ENCODE measurements around the gene EPHA4. TPM values are rescaled to one million over a fixed set of nuclear protein-coding genes. Genes with fewer than 3 reads are reported as not detected.
"Not testable (repeated sequence)": the region's sequence is repeated elsewhere in the genome, so short reads cannot be mapped to it uniquely, and the experiment has no call there.

The EPHA4 gene
- total RNA-seq, 1 experiment from 2014 or later = 3.4 TPM

GRCh38 chr2:221513232-221513631, 58.9 kb downstream of the EPHA4 start:
- TF ChIP-seq REST (IDR thresholded peaks at IDR 0.05; ENCODE audit: insufficient read depth in 1 of 2, low read depth in 2 of 2, low read length in 1 of 2) (no peak), POLR2AphosphoS5 (IDR thresholded peaks at IDR 0.05; ENCODE audit: low read depth, low read length) (no peak), TCF7L2 (IDR thresholded peaks at IDR 0.05; ENCODE audit: low read depth, low read length) (no peak), CTCF (IDR thresholded peaks at IDR 0.05) (no peak), SIN3A (IDR thresholded peaks at IDR 0.05; ENCODE audit: borderline replicate concordance, insufficient read depth, low read depth, low read length) (no peak)
- CTCF ChIA-PET = no interaction called here
- no peak overlapping the region for H3K4me3 ChIP-seq (ENCODE audit: low read depth in 2 of 2, low read length in 2 of 2)
- H3K4me1 ChIP-seq (ENCODE audit: control insufficient read depth, insufficient read depth, low read length) = no peaks in the 10 kb centered on the region
- POLR2A ChIA-PET = no interaction called here
- DNase-seq (ENCODE audit: low read depth, low spot score) (no peak), ATAC-seq (no peak)
- H3K9me3 ChIP-seq (ENCODE audit: control insufficient read depth, insufficient read depth, low read depth, low read length) = no peaks in the 10 kb centered on the region
- in situ Hi-C loops (cut with HindIII; ENCODE audit: low pct_unique_long_range_greater_than_20kb, low sequenced_read_pairs) (no loop called here), intact Hi-C loops (cut with micrococcal nuclease; ENCODE audit: unreplicated experiment) (no loop called here)
- no TSS peak for BruUV-seq (replicated peaks)
- no peaks in the 10 kb centered on the region for H3K36me3 ChIP-seq (ENCODE audit: control insufficient read depth, insufficient read depth, low read length)
- H3K27me3 ChIP-seq (ENCODE audit: control insufficient read depth, insufficient read depth, low read length) = no peaks in the 10 kb centered on the region
- no peak overlapping the region for H3K27ac ChIP-seq (ENCODE audit: low read length)

GRCh38 chr2:221511325-221511724, 60.8 kb downstream of the EPHA4 start:
- POLR2A ChIA-PET = interaction anchor here (0.7 kb wide), 1 partner anchor 36 kb away, joined by 13 read pairs; no protein-coding TSS in a partner anchor
- in situ Hi-C loops (cut with HindIII; ENCODE audit: low pct_unique_long_range_greater_than_20kb, low sequenced_read_pairs); BruUV-seq (replicated peaks); DNase-seq (ENCODE audit: low read depth, low spot score); intact Hi-C loops (cut with micrococcal nuclease; ENCODE audit: unreplicated experiment); CTCF ChIA-PET; H3K27ac ChIP-seq (ENCODE audit: low read length); H3K4me1 ChIP-seq (ENCODE audit: control insufficient read depth, insufficient read depth, low read length); ATAC-seq; H3K4me3 ChIP-seq (ENCODE audit: low read depth in 2 of 2, low read length in 2 of 2); H3K9me3 ChIP-seq (ENCODE audit: control insufficient read depth, insufficient read depth, low read depth, low read length); H3K27me3 ChIP-seq (ENCODE audit: control insufficient read depth, insufficient read depth, low read length); H3K36me3 ChIP-seq (ENCODE audit: control insufficient read depth, insufficient read depth, low read length): not testable (repeated sequence)

GRCh38 chr2:221506469-221506868, 65.6 kb downstream of the EPHA4 start:
- in situ Hi-C loops (cut with HindIII; ENCODE audit: low pct_unique_long_range_greater_than_20kb, low sequenced_read_pairs) = no loop called here
- CTCF ChIA-PET = no interaction called here
- Histone ChIP-seq H3K4me1 (ENCODE audit: control insufficient read depth, insufficient read depth, low read length) (no peaks in the 10 kb centered on the region), H3K36me3 (ENCODE audit: control insufficient read depth, insufficient read depth, low read length) (no peaks in the 10 kb centered on the region), H3K4me3 (ENCODE audit: low read depth in 2 of 2, low read length in 2 of 2) (no peak overlapping the region), H3K9me3 (ENCODE audit: control insufficient read depth, insufficient read depth, low read depth, low read length) (no peaks in the 10 kb centered on the region), H3K27me3 (ENCODE audit: control insufficient read depth, insufficient read depth, low read length) (no peaks in the 10 kb centered on the region), H3K27ac (ENCODE audit: low read length) (no peak overlapping the region)
- ATAC-seq (no peak), DNase-seq (ENCODE audit: low read depth, low spot score) (no peak)
- POLR2A ChIA-PET = no interaction called here
- intact Hi-C loops (cut with micrococcal nuclease; ENCODE audit: unreplicated experiment) = no loop called here
- TF ChIP-seq TCF7L2 (IDR thresholded peaks at IDR 0.05; ENCODE audit: low read depth, low read length) = no peak
- BruUV-seq (replicated peaks) = no TSS peak

All from Panc1 (cell line).